Esophagus squamous epithelium (tissue), 4 donors: ENCODE results near the gene BIN1.

Experiments
- CTCF ChIP-seq, 6 experiments: fragments of 450-650 bp in 4 of 6; fragments of 200-600 bp in 2 of 6; sonication (generic) in 2 of 6; IDR thresholded peaks; one replicate each; pipeline ENCODE4 v1.5.1; 2016 to 2019; ENCODE audit warnings: antibody characterized with exemption in 6 of 6, mild to moderate bottlenecking in 4 of 6, moderate library complexity in 4 of 6
- POLR2A ChIP-seq, 4 donors: fragments of 450-650 bp; IDR thresholded peaks; one replicate each; pipeline ENCODE4 v1.6.1; 2017; ENCODE audit warnings: antibody characterized with exemption in 4 of 4, mild to moderate bottlenecking in 4 of 4, moderate library complexity in 3 of 4

DNA sequence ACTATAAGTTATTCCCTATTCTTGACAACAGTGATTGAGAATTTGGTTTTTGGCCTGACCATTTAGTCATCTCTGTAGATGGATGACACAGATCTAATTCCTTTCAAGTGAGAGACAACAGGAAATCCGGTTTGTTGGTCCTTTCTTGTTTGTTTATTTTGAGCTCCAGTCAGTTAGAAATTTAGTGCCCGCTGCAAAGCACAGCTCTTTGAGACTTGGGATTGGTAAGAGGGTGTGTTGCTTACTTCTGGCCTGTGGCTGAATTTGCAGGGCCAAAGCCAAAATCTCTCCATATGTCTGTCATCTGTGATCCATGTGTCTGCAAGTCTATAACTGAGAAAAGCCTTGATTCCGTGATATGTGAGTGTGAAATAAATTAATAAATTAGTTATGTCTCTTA lies 74.3 kb downstream of the BIN1 start:
- TF ChIP-seq CTCF (IDR thresholded peaks at IDR 0.05) (no peak), POLR2A (IDR thresholded peaks at IDR 0.05) (no peak)
